Hematopoietic multipotent progenitor cell (in vitro differentiated cells): ENCODE results near the gene ACTR1A. TPM values are rescaled to one million over a fixed set of nuclear protein-coding genes. Genes with fewer than 3 reads are reported as not detected.

Experiments used
- DNase-seq, 3 donors: peaks; one replicate each; pipeline ENCODE4 v3.0.0-alpha.2; 2011 to 2015; ENCODE audit warnings: low read depth in 2 of 3, low spot score in 2 of 3
- small RNA-seq: library from RNA; depleted of rRNA; stranded (forward); fragments of <200 nt; gene quantifications from one replicate; pipeline ENCODE3, GENCODE V24; 2012
- total RNA-seq: library from RNA; depleted of rRNA; stranded (reverse); fragments of >200 nt; gene quantifications from one replicate; pipeline ENCODE4 v1.2.3, GENCODE V29; 2012

ACTR1A gene
- total RNA-seq, 1 donor, result 104 TPM

DNA sequence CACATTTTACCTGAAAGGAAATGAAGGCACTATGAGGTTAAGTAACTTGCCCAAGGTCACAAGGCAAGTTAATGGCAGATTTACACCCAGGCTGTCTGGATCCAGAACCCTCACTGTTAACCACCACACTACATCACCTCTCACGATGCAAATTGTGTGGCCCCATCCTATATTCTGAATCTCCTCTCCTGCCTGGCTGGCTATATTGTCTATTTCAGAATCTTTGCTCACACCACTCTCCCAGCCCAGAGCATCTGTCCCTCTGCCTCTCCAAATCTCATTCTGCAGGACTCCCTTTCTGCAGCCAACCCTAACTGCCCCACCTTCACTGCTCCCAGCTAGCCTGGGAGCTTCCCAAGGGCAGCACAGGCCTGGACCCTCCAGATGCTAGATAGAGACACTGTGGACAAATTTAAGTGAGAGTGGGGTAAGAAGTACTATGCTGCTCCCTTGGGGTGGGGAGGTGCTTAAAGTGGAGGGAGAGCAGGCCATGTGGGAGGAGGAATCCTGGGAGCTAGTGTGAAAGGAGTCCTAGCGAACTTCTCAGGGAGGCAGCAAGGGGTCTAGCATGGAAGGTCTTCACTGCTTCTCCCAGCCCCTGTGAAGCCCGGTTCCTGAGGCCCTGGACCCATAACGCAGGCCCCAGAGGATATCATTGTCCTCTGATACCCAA lies 70.9 kb downstream of the ACTR1A start:
- DNase-seq, result no peak

- DNase-seq, result no peak
These were observed 73.0 kb downstream of the ACTR1A start for GRCh38 chr10:102429468-102429867.

Small RNA genes lying within 50 kb of the gene (small RNA-seq; reads per million reads assigned to genes)
- gene MIR146B, result 4,190 reads per million, percentile 100 among the genes with 10 or more reads in this experiment

Other genes with a start within 250 kb of the ACTR1A start
- gene NFKB2, start 107.0 kb downstream of the ACTR1A start, total RNA-seq, result 50.4 TPM
- 4.6 TPM for gene PSD, start 83.9 kb downstream of the ACTR1A start, total RNA-seq
- gene FBXL15, start 81.9 kb downstream of the ACTR1A start, total RNA-seq, result 21.8 TPM
- 45.2 TPM for gene CUEDC2, start 70.1 kb downstream of the ACTR1A start, total RNA-seq
- 0.27 TPM for gene C10orf95, start 51.2 kb downstream of the ACTR1A start, total RNA-seq
- gene SUFU, start 1.3 kb upstream of the ACTR1A start, total RNA-seq, result 6.7 TPM
- gene TRIM8, start 141.8 kb upstream of the ACTR1A start, total RNA-seq, result 65.7 TPM
- 1.1 TPM for gene ARL3, start 211.7 kb upstream of the ACTR1A start, total RNA-seq
- 14.5 TPM for gene SFXN2, start 211.9 kb upstream of the ACTR1A start, total RNA-seq
- 53.3 TPM for gene WBP1L, start 241.2 kb upstream of the ACTR1A start, total RNA-seq